ENCODE data around the gene GPX4.

DNA sequence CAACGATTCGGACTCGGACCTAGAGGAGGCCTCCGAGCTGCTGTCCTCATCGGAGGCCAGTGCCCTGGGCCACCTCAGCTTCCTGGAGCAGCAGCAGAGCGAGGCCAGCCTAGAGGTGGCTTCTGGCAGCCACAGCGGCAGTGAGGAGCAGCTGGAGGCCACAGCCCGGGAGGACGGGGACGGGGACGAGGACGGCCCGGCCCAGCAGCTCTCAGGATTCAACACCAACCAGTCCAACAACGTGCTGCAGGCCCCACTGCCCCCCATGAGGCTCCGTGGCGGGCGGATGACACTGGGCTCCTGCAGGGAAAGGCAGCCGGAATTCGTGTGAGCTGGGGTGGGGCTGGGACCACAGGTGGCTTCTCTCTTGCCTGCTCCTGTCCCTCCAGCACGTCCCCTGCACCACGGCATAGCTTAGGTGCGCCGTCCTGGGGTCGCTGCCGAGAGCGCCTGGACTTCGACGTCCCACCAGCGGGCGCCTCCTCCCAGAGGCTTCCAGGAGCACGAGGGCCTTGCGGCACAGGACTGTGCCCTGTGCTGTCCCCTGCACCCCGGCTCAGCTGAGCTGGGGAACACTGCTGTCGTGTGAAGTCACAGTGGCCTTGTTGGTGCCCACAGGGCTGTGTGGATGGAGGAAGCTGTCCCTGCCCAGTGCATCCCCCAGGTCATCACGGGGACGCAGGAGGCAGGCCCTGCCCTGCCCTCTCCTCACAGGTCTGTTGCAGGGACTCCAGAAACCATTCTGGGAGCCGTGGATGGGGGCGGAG lies 17.9 kb upstream of the GPX4 start:
- TF ChIP-seq, protein P1, sequence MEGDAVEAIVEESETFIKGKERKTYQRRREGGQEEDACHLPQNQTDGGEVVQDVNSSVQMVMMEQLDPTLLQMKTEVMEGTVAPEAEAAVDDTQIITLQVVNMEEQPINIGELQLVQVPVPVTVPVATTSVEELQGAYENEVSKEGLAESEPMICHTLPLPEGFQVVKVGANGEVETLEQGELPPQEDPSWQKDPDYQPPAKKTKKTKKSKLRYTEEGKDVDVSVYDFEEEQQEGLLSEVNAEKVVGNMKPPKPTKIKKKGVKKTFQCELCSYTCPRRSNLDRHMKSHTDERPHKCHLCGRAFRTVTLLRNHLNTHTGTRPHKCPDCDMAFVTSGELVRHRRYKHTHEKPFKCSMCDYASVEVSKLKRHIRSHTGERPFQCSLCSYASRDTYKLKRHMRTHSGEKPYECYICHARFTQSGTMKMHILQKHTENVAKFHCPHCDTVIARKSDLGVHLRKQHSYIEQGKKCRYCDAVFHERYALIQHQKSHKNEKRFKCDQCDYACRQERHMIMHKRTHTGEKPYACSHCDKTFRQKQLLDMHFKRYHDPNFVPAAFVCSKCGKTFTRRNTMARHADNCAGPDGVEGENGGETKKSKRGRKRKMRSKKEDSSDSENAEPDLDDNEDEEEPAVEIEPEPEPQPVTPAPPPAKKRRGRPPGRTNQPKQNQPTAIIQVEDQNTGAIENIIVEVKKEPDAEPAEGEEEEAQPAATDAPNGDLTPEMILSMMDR (IDR thresholded peaks at IDR 0.05), result no peak
- TF ChIP-seq POLR2AphosphoS5 (IDR thresholded peaks at IDR 0.05) (no peak), POLR2A (IDR thresholded peaks at IDR 0.05) (no peak)

All from suprapubic skin (tissue), 4 donors.